Glutamatergic neuron (in vitro differentiated cells): Measurements from ENCODE around the gene CNTNAP2. TPM values are rescaled to one million over a fixed set of nuclear protein-coding genes. Genes with fewer than 3 reads are reported as not detected.

Source experiments
- DNase-seq: peaks from one replicate; pipeline ENCODE4 v3.0.0; 2022
- H3K27ac Mint-ChIP-seq: one replicate; pipeline ENCODE4 v1.8.0; 2020; ENCODE audit warnings: mild to moderate bottlenecking, mixed read lengths, inconsistent platforms; ENCODE audit not compliant: unreplicated experiment
- H3K27me3 Mint-ChIP-seq: one replicate; pipeline ENCODE4 v1.8.0; 2020; ENCODE audit warnings: mild to moderate bottlenecking, moderate library complexity, mixed read lengths, inconsistent platforms; ENCODE audit not compliant: unreplicated experiment
- H3K36me3 Mint-ChIP-seq: one replicate; pipeline ENCODE4 v1.8.0; 2020; ENCODE audit warnings: mild to moderate bottlenecking, mixed read lengths, inconsistent platforms; ENCODE audit not compliant: unreplicated experiment
- H3K4me1 Mint-ChIP-seq: one replicate; pipeline ENCODE4 v1.8.0; 2020; ENCODE audit warnings: mild to moderate bottlenecking, low read depth, mixed read lengths, inconsistent platforms; ENCODE audit not compliant: unreplicated experiment
- H3K4me3 Mint-ChIP-seq: one replicate; pipeline ENCODE4 v1.8.0; 2020; ENCODE audit warnings: mild to moderate bottlenecking, mixed read lengths, inconsistent platforms; ENCODE audit not compliant: unreplicated experiment
- H3K9me3 Mint-ChIP-seq: one replicate; pipeline ENCODE4 v1.8.0; 2020; ENCODE audit warnings: mild to moderate bottlenecking, moderate library complexity, mixed read lengths, inconsistent platforms; ENCODE audit not compliant: unreplicated experiment
- total RNA-seq: library from RNA; stranded (reverse); fragmentation: NEBNext Ultra II Directional; extraction: Animal tissue kit (Norgen Biotek cat#: 25700); gene quantifications from one replicate; pipeline ENCODE4 v1.2.1, GENCODE V29; 2021; ENCODE audit not compliant: unreplicated experiment
- TF ChIP-seq, protein P1 (sequence below): fragments of 200-600 bp; sonication (generic); IDR thresholded peaks from one replicate; pipeline ENCODE4 v1.5.0; 2021; ENCODE audit not compliant: partially characterized antibody, unreplicated experiment

CNTNAP2 gene
- total RNA-seq, 1 donor from 2014 or later, result 25.8 TPM

DNA sequence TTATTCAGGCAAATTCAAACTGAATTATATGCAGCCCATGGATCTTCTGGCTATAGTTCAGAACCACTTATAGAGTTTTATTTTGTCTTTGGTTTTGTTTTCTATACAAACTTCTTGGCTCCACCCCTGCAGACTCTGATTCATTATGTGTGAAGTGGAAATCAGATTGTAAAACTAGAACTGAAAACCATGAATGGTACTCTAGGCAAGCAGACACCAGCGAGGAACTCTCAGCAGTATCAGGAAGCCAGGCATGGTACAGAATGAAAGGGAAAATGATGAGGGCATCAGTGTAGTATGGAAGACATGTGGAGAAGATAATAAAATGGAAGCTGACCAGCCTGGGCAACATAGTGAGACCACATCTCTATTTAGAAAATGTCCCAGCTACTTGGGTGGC, 1447.1 kb downstream of the CNTNAP2 start:
- Mint-ChIP-seq H3K4me1 (no peaks in the 10 kb centered on the region), H3K4me3 (no peak overlapping the region), H3K36me3 (no peaks in the 10 kb centered on the region), H3K27ac (no peak overlapping the region), H3K27me3 (no peaks in the 10 kb centered on the region), H3K9me3 (no peaks in the 10 kb centered on the region)
- TF ChIP-seq, protein P1, sequence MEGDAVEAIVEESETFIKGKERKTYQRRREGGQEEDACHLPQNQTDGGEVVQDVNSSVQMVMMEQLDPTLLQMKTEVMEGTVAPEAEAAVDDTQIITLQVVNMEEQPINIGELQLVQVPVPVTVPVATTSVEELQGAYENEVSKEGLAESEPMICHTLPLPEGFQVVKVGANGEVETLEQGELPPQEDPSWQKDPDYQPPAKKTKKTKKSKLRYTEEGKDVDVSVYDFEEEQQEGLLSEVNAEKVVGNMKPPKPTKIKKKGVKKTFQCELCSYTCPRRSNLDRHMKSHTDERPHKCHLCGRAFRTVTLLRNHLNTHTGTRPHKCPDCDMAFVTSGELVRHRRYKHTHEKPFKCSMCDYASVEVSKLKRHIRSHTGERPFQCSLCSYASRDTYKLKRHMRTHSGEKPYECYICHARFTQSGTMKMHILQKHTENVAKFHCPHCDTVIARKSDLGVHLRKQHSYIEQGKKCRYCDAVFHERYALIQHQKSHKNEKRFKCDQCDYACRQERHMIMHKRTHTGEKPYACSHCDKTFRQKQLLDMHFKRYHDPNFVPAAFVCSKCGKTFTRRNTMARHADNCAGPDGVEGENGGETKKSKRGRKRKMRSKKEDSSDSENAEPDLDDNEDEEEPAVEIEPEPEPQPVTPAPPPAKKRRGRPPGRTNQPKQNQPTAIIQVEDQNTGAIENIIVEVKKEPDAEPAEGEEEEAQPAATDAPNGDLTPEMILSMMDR, result no peak
- no peak for DNase-seq

DNA sequence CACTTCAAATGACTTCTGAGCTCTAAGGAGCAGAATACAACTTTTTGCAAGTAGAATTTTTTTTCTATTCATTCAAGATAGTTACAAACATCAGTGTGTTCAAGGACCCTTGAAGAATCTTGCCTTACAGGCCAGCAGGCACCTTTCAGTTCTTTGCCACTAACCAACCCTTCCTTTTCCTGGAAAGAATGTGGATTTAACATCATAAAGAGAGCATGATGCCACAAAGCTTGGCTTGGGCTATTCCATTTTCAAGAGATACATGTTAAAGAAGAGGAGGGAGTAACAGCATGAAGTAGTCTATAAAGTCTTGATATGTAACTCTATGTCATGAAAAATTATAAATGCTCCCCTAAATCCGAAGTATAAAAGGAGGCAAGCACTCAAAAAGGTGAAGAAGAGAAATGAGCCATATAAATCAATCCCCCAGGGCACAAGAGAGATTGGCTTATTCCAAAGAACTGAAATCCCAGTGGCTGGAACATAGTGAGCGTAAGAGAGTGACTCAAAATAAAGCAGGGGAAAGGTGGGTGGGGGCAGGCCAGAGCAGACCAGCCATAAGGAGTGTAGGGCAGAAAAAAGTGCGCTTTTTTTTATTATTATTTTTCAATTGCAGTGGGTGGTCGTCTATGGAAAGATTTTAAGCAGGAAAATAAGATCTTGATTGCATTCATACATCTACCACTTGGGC, 1448.3 kb downstream of the CNTNAP2 start:
- Mint-ChIP-seq H3K27me3 (no peaks in the 10 kb centered on the region), H3K4me1 (no peaks in the 10 kb centered on the region), H3K4me3 (no peak overlapping the region), H3K9me3 (no peaks in the 10 kb centered on the region), H3K36me3 (no peaks in the 10 kb centered on the region), H3K27ac (no peak overlapping the region)
- DNase-seq, result no peak
- TF ChIP-seq, protein P1, result no peak

DNA sequence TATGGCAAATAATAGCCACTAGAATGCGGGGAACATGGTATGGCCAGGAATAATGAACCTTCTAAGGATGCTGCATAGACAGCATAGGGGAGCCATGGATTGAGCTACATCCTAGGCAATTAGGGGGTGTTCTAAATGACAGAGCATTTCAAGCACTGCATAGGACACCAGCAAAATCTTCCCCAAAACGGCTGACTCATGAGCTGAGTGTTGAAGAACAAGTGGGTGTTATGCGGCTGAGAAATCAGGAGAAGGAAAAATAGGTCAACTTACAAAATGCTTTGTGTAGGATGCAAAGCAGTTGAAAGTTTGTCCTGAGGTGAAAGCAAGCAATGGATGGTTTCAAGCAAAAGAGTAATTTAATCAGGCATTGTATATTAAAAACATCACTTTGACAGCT, 1450.4 kb downstream of the CNTNAP2 start:
- no peaks in the 10 kb centered on the region for H3K4me1 Mint-ChIP-seq
- H3K9me3 Mint-ChIP-seq, result no peaks in the 10 kb centered on the region
- no peak for DNase-seq
- no peaks in the 10 kb centered on the region for H3K27me3 Mint-ChIP-seq
- H3K36me3 Mint-ChIP-seq, result no peaks in the 10 kb centered on the region
- no peak overlapping the region for H3K4me3 Mint-ChIP-seq
- TF ChIP-seq, protein P1, result no peak
- no peak overlapping the region for H3K27ac Mint-ChIP-seq

DNA sequence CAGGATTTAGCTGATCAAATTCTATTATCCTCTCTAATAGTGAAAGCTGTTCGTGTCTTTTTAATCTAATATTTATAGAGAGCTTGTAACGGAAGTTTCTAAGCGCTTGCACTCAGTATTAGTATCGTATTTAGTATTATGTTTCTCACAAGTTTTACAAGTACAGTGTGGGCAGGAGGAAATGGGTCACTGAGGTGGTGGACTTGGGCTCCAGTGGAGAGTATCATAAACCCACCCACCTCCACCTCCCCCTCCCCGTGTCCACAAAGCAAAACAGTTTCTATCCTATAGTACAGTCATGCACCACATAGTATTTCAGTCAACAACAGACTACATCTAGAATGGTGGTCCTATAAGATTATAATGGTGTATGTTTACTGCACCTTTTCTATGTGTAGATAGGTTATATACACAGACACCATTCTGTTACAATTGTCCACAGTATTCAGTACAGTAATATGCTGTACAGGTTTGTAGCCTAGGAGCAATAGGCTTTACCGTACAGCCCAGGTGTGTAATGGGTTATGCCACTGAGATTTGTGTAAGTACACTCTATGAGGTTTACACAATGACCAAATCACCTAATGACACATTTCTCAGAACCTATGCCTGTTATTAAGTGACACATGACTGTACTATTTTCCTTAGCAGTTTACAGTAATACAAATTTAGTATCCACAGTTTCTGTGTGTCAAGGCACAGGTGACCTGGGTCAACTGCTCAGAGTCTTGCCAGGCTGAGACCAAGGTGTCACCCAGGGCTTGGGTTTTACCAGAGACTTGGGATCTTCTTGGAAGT, 1452.7 kb downstream of the CNTNAP2 start:
- DNase-seq, result no peak
- TF ChIP-seq, protein P1, result no peak
- Mint-ChIP-seq H3K36me3 (no peaks in the 10 kb centered on the region), H3K4me1 (no peaks in the 10 kb centered on the region), H3K27ac (no peak overlapping the region), H3K4me3 (no peak overlapping the region), H3K27me3 (no peaks in the 10 kb centered on the region), H3K9me3 (no peaks in the 10 kb centered on the region)

DNA sequence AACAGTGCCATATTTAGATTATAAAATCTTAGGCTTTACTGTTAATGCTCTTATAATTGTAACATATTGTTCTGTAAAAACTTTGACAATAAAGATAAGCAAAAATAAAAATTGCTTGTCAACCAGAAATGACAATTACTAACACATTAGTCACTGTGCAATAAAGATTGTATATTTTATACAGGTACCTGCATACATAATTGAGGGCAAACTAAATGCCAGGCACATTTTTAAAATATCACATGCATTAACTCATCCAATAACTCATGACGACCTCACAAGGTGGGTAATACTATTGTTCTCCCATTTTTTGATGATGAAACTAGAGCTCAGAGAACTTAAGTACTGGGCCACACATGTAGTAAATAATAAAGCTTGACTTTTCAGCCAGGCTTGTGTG, 1453.8 kb downstream of the CNTNAP2 start:
- TF ChIP-seq, protein P1, result no peak
- no peak for DNase-seq
- H3K4me3 Mint-ChIP-seq, result no peak overlapping the region
- H3K27me3 Mint-ChIP-seq, result no peaks in the 10 kb centered on the region
- no peak overlapping the region for H3K27ac Mint-ChIP-seq
- no peaks in the 10 kb centered on the region for H3K9me3 Mint-ChIP-seq
- H3K36me3 Mint-ChIP-seq, result no peaks in the 10 kb centered on the region
- no peaks in the 10 kb centered on the region for H3K4me1 Mint-ChIP-seq
